ENCODE results near the gene AIMP2. TPM values are rescaled to one million over a fixed set of nuclear protein-coding genes. Genes with fewer than 3 reads are reported as not detected.
"Not testable (repeated sequence)": the region's sequence is repeated elsewhere in the genome, so short reads cannot be mapped to it uniquely, and the experiment has no call there.

AIMP2 gene
- total RNA-seq: 56.6 and 101 TPM in 2 replicates

- DNase-seq (ENCODE audit: low read depth): peak; percentile 96
Observed at GRCh38 chr7:6008668-6009611, at the start of gene AIMP2, which contains the start of gene PMS2. TSS of gene AIMP2 (plus strand) at chr7:6009272. CDS start at chr7:6009364, 92 bp downstream. TSS of gene PMS2 (minus strand) at chr7:6009049. CDS start at chr7:6009019, 30 bp downstream.

GRCh38 chr7:5963205-5963604 lies 45.9 kb upstream of the AIMP2 start:
- not testable (repeated sequence) for DNase-seq (ENCODE audit: low read depth)

GRCh38 chr7:5963810-5964209 lies 45.3 kb upstream of the AIMP2 start:
- not testable (repeated sequence) for DNase-seq (ENCODE audit: low read depth)

- not testable (repeated sequence) for DNase-seq (ENCODE audit: low read depth)
Observed at GRCh38 chr7:5970347-5970911, 38.6 kb upstream of the AIMP2 start, which contains the start of gene RSPH10B. TSS of gene RSPH10B (minus strand) at chr7:5970689. CDS start at chr7:5967116, 3,573 bp downstream.

GRCh38 chr7:5973580-5973979 lies 35.5 kb upstream of the AIMP2 start:
- not testable (repeated sequence) for DNase-seq (ENCODE audit: low read depth)

- not testable (repeated sequence) for DNase-seq (ENCODE audit: low read depth)
Observed at GRCh38 chr7:5979680-5980314, 29.3 kb upstream of the AIMP2 start.

GRCh38 chr7:5987061-5987460 lies 22.0 kb upstream of the AIMP2 start:
- not testable (repeated sequence) for DNase-seq (ENCODE audit: low read depth)

GRCh38 chr7:5997210-5997808 lies 11.8 kb upstream of the AIMP2 start:
- peak; percentile 53 for DNase-seq (ENCODE audit: low read depth)

GRCh38 chr7:6007386-6007785 lies 1.7 kb upstream of the AIMP2 start:
- peak; percentile 66 for DNase-seq (ENCODE audit: low read depth)

GRCh38 chr7:6007835-6008590 lies 1.1 kb upstream of the AIMP2 start:
- DNase-seq (ENCODE audit: low read depth): peak; percentile 9

GRCh38 chr7:6010370-6010769 lies 1.3 kb downstream of the AIMP2 start:
- DNase-seq (ENCODE audit: low read depth): not testable (repeated sequence)

- no peak for DNase-seq (ENCODE audit: low read depth)
Observed at GRCh38 chr7:6011541-6011940, 2.5 kb downstream of the AIMP2 start.

GRCh38 chr7:6012355-6013104 lies 3.5 kb downstream of the AIMP2 start:
- DNase-seq (ENCODE audit: low read depth): peak; percentile 46

- no peak for DNase-seq (ENCODE audit: low read depth)
Observed at GRCh38 chr7:6015917-6016652, 7.0 kb downstream of the AIMP2 start.

GRCh38 chr7:6016653-6016966 lies 7.5 kb downstream of the AIMP2 start:
- DNase-seq (ENCODE audit: low read depth): no peak

- DNase-seq (ENCODE audit: low read depth): no peak
Observed at GRCh38 chr7:6020371-6021286, 11.6 kb downstream of the AIMP2 start.

- DNase-seq (ENCODE audit: low read depth): no peak
Observed at GRCh38 chr7:6022707-6023106, 13.6 kb downstream of the AIMP2 start.

GRCh38 chr7:6023974-6024435 lies 14.9 kb downstream of the AIMP2 start:
- no peak for DNase-seq (ENCODE audit: low read depth)

All from renal cortical epithelial cell (primary cell).